ENCODE measurements around the gene PTTG2. TPM values are rescaled to one million over a fixed set of nuclear protein-coding genes. Genes with fewer than 3 reads are reported as not detected.

The PTTG2 gene
- total and polyA plus RNA-seq, 9 donors, result 0.13 to 2.3 (median 0.56) TPM; not detected in 1

- Histone ChIP-seq H3K27ac (peak overlapping the region; percentile 86 to 92), H3K27me3 (no peaks in the 10 kb centered on the region), H3K36me3 (no peaks in the 10 kb centered on the region), H3K9me3 (no peaks in the 10 kb centered on the region), H3K4me3 (peak overlapping the region; percentile 55), H3K4me1 (ENCODE audit: insufficient read depth) (peaks cover 7% of the 10 kb centered on the region)
- peak in 1 of 3 donors; percentile 13 for TF ChIP-seq CTCF (IDR thresholded peaks at IDR 0.05)
- TF ChIP-seq EP300 (IDR thresholded peaks at IDR 0.05), result peak; percentile 16
- no peak for TF ChIP-seq POLR2A (IDR thresholded peaks at IDR 0.05)
- WGBS, 3 donors, result 1% methylated on average over 16 to 50 of the region's 50 CpGs
- DNase-seq, result peak; percentile 78 to 88 (median 85)
- intact Hi-C loops (cut with DNase I), result loop anchor here in 3 of 4 donors (10.0 kb wide), 2 partner anchors 58 to 152 kb away; partner anchors contain the start of gene PGM2 (in 2 of the 3)
Measured at GRCh38 chr4:37976991-37977470, 16.8 kb downstream of the PTTG2 start.

GRCh38 chr4:37977471-37978247 lies 17.5 kb downstream of the PTTG2 start:
- WGBS, 3 donors, result 0 to 1% (median 0%) methylated on average over 57 to 74 of the region's 74 CpGs
- Histone ChIP-seq H3K27me3 (no peaks in the 10 kb centered on the region), H3K36me3 (no peaks in the 10 kb centered on the region), H3K4me1 (ENCODE audit: insufficient read depth) (peaks cover 7% of the 10 kb centered on the region), H3K4me3 (peak overlapping the region; percentile 55), H3K27ac (peak overlapping the region; percentile 86 to 92), H3K9me3 (no peaks in the 10 kb centered on the region)
- TF ChIP-seq EP300 (IDR thresholded peaks at IDR 0.05) (no peak), CTCF (IDR thresholded peaks at IDR 0.05) (peak; percentile 52 to 55 (median 53)), POLR2A (IDR thresholded peaks at IDR 0.05) (peak; percentile 10)
- DNase-seq, result peak; percentile 63 to 80 (median 75)
- intact Hi-C loops (cut with DNase I), result loop anchor here in 3 of 4 donors (2.0 to 10.0 kb wide), 3 partner anchors 57 to 153 kb away; partner anchors contain the start of genes PGM2 (in 2 of the 3) and TBC1D1 (in 1 of the 3)

GRCh38 chr4:37978248-37978924 lies 18.2 kb downstream of the PTTG2 start:
- intact Hi-C loops (cut with DNase I), result loop anchor here in 3 of 4 donors (2.0 to 10.0 kb wide), 3 partner anchors 56 to 154 kb away; partner anchors contain the start of genes PGM2 (in 2 of the 3) and TBC1D1 (in 1 of the 3)
- H3K9me3 ChIP-seq, result no peaks in the 10 kb centered on the region
- WGBS, 3 donors, result 39 to 51% (median 48%) methylated on average over 11 of the region's 11 CpGs
- no peaks in the 10 kb centered on the region for H3K36me3 ChIP-seq
- peak in 1 of 5 donors; percentile 39 for DNase-seq
- H3K4me1 ChIP-seq (ENCODE audit: insufficient read depth), result peaks cover 7% of the 10 kb centered on the region
- no peaks in the 10 kb centered on the region for H3K27me3 ChIP-seq
- peak overlapping the region; percentile 86 to 92 for H3K27ac ChIP-seq
- peak overlapping the region; percentile 55 for H3K4me3 ChIP-seq
- no peak for TF ChIP-seq POLR2A (IDR thresholded peaks at IDR 0.05)
- TF ChIP-seq CTCF (IDR thresholded peaks at IDR 0.05), result no peak
- TF ChIP-seq EP300 (IDR thresholded peaks at IDR 0.05), result no peak

- WGBS, 3 donors, result 91 to 93% (median 92%) methylated on average over 1 of the region's 1 CpG
- H3K36me3 ChIP-seq, result no peaks in the 10 kb centered on the region
- peaks cover 7% of the 10 kb centered on the region for H3K4me1 ChIP-seq (ENCODE audit: insufficient read depth)
- no peaks in the 10 kb centered on the region for H3K27me3 ChIP-seq
- no peak overlapping the region for H3K27ac ChIP-seq
- intact Hi-C loops (cut with DNase I), result no loop called here
- TF ChIP-seq POLR2A (IDR thresholded peaks at IDR 0.05), result no peak
- TF ChIP-seq EP300 (IDR thresholded peaks at IDR 0.05), result no peak
- TF ChIP-seq CTCF (IDR thresholded peaks at IDR 0.05), result no peak
- H3K4me3 ChIP-seq, result no peak overlapping the region
- DNase-seq, result no peak
- no peaks in the 10 kb centered on the region for H3K9me3 ChIP-seq
Measured at GRCh38 chr4:37980246-37980645, 20.0 kb downstream of the PTTG2 start.
